HG02885 (cell line): ENCODE measurements around the gene RPL36AL.
"Not testable (repeated sequence)": the region's sequence is repeated elsewhere in the genome, so short reads cannot be mapped to it uniquely, and the experiment has no call there.

Source experiments
- ATAC-seq: cut with Tn5 transposase; IDR thresholded peaks from one replicate; pipeline ENCODE4 v1.9.1; 2021; ENCODE audit warnings: mild to moderate bottlenecking; ENCODE audit not compliant: unreplicated experiment, poor library complexity

The RPL36AL gene

DNA sequence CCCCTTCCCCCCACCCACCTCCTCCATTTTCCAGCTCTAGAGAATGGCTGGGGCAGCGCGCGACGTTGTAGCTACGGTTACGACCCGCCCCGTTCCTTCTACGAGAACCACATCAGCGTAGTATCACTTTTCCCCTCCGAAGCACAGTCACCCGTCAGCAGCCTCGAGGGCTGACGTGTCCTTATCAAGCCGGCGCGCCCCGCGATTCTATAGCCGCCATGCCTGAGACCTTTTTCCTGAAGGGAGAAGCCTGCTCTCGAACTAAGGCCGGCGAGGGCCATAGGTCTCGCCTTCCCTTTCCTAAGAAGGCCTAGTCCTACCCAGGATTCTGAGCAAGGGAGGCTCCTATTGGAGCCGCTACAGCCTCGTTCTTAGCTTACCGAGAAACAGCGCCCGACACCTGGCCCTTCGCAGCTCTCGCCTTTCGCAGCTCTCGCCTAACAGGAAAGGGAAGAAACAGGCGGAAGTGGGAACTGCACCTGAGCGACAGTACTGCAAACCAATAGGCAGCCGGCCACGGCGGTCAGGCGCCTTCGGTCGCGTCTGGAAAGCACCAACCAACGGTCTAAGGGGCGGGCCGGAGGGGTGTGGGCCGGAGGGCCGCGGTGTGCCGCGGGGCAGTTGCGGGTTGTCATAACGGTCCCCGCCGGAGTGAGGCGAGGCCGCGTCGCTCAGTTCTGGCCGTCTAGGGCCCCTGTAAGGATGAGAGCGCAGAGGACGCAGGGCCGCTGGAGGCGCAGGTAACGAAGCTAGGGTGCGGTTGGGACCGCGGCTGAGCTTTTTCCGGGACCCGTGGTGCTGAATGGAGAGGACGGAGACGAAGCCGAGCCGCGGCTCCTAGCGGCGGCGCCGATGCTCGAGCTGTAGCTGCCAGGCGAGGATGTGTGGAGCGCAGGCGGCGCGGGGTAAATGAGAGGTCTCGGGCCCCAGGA lies at the start of gene RPL36AL, which contains the start of gene MGAT2:
Gene RPL36AL (minus strand): TSS at position 445 of the 932 bp plus-strand sequence. CDS start 1,522 bp downstream, outside the sequence.
Gene MGAT2 (plus strand): TSS at position 618 of the 932 bp plus-strand sequence. CDS start 470 bp downstream, outside the sequence.
- ATAC-seq, result peak; percentile 93

GRCh38 chr14:49659526-49660455 lies 39.4 kb upstream of the RPL36AL start:
- ATAC-seq, result no peak

DNA sequence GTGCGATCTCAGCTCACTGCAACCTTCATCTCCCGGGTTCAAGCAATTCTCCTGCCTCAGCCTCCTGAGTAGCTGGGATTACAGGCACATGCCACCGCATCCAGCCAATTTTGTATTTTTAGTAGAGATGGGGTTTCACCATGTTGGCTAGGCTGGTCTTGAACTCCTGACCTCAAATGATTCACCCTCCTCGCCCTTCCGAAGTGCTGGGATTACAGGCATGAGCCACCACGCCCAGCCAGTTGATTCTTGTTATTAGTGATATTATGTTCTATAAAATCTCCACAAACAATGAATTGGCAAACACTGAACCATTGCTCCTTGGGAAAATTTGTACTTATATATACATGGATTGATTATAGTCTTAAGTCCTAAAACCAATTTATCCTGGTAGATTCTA lies 37.1 kb upstream of the RPL36AL start:
- not testable (repeated sequence) for ATAC-seq

DNA sequence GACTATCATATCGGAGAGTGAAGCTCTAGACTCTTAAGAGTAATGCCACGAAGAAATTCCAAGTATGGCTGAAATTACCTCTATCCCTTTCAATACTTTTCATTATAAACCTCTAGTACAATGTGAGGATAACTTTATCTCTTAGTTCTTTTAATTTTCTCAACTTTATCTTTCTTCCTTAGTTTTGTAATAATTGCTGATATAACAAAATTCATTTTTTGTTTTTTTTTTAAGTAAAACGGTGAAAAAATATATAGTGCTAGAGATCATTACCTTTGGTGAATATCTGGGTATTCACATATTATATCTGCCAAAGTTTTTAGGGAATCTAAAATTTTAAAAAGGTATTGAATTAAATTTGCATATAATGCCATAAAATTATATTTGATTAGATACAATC lies 34.1 kb upstream of the RPL36AL start:
- no peak for ATAC-seq

- no peak for ATAC-seq
Measured at GRCh38 chr14:49653508-49653907, 33.1 kb upstream of the RPL36AL start.

DNA sequence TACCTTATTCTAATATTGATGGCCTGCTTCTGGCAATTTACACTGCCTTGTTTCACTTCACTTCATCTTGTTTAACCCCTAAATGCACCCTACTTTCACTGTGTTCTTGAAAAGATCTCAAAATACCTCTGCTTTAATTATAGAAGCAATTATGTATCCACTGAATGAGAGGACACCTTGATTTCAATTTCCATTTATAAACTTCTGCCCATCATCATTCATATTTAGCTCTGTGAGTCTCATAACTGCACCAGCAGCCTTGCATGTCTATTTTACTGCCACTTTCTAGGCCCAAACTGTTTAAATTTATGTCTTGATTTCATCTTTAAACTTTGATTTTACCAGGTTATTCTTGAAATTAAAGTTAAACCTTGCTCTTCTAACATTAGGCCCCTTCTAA lies 21.7 kb upstream of the RPL36AL start:
- ATAC-seq, result peak; percentile 29

DNA sequence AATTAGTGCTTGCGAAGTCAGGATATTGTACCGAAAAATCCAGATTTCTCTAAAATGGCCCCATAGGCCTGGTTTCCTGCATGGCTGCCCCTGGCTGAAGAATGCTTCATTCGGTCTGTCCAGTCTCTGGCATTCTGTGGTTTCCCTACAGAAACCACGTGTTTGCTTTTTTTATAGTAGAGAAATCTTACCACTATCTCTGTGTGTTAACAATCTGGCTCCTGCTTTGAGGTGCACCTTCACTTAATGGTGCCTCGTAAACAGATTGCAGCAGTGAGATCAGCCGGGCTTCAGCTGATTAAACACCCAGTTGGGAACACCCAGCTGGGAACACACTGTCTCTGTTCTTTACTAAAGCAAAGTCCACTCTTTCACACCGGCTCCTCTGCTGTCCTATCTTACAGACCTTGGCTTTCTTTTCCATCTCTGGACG lies 21.3 kb upstream of the RPL36AL start:
- peak; percentile 50 for ATAC-seq

DNA sequence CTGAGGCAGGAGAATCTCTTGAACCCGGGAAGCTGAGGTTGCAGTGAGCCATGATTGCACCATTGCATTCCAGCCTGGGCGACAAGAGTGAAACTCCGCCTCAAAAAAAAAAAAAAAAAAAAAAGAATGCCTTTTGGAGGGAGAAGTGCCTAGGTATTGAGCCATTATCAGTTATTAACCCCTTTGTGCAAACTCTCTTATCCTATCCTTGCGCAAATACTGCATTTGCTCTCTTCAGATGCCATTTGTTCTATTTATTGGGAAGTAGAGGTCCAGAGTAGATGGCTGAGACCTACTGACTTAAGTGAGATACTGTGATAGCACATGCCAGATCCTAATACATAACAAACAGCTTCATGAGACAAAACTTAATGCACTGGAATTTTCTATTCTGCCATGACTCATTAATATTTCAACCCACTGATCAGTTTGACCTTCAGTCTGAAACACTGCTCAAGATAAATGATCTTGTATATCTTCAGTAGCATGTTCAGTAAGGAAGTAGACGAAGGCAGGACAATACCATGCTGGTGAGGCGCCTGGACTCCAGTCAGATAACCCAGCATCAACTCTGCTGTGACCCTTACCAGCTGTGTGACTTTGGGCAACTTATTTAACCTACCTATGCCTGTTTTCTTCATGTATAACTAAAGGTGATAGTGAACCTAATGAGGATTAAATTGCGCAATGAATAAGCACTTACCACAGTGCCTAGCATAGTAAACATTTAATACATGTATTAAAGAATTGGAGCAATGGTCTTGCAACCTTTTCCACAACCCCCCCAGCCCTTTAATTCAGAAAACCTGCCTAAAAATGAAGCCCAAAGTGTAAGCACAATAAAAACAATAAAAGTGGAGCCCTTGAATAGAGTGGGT lies 20.4 kb upstream of the RPL36AL start:
- ATAC-seq, result no peak

DNA sequence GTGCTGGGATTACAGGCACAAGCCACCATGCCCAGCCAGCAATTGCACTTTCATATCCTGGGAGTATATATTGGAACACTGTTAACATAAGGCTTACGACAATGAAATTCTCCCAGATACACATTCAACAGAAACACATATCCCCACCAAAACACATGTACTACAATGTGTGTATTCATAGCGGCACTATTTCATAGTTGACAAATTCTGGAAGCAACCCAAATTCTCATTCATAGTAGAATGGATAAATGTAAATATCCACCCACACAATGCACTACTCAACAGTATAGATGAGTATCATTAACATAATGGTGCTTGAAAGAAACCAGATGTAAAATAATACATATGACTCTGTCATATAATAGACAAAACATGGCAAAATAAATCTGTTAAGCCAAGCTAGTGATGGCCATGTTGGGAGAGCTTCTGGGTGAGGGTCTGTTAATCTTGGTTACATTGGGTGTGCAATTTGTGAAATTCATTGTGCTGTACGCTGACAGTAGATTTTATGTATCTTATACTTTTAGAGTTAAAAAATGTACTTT lies 17.2 kb upstream of the RPL36AL start:
- no peak for ATAC-seq

DNA sequence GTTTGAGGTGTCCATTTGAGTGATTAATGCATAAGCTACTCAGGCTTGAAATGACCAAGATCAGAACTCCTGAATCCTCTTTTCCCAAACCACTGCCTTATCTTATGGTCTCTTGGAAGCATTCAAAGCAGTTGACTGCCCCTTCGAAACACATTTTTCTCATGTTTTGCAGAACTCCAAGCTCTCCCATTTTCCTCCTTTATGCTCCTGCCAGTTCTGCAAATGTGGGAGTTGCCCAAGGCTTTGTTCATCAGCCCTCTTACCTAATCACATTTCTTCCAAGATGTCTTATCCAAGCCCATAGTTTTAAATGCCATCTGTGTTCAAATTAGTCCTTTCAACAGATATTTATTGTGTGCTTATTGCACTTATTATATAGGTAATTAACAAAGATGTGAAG lies 16.4 kb upstream of the RPL36AL start:
- ATAC-seq, result no peak

- peak; percentile 32 for ATAC-seq
Measured at GRCh38 chr14:49634547-49635334, 14.3 kb upstream of the RPL36AL start, which contains the start of gene DNAAF2. Gene DNAAF2 (minus strand): TSS chr14:49635244. CDS start chr14:49635149, 95 bp downstream.

DNA sequence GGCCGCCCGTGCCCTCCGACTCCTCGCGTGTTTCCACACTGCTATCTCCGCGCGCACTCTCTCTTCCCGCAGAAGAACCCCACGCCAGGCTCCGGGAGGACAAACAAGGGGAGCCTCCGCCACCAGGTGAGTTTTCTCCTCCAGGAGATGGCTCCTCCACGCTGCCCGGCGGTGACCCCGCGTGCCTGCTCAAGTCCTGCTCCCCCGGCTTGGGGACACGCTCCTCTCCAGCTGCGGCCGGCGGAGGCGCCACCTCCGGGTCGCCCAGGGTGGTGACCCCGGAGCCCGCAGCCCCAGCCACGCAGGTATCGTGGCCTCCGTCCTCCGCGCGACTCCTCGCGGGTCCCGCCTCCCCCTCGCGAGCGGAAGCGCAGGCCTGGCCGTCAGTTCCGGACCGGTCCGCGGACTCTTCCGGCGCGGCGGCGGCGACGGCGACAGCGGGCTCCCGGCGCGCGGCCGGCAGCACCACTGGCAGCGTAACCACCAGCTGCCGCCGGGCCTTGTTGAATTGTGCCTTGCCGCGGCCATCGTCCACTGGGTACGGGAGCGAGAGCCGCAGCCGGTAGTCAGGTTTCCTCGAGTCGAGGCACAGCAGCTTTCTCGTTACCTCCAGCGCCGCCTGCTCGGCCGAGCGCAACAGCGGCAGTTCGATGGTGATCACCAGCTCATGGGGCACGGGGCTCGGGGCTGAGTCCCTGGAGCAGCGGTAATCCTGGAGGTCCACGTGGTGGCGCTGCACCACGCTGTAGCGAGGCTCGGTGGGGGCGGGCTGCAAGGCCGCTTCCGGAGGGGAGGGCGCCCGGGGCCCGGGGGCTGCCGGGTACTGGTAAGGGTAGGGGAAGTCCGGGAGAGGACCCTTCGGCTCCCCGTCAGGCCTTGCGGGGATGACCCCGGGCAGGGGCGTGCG lies 13.5 kb upstream of the RPL36AL start:
- ATAC-seq, result peak; percentile 77

- no peak for ATAC-seq
Measured at GRCh38 chr14:49623941-49624839, 3.8 kb upstream of the RPL36AL start.

- no peak for ATAC-seq
Measured at GRCh38 chr14:49623387-49623786, 3.0 kb upstream of the RPL36AL start.

- no peak for ATAC-seq
Measured at GRCh38 chr14:49622022-49622607, 1.7 kb upstream of the RPL36AL start.
